Posterior vena cava (tissue), 2 donors: ENCODE results near the gene MAGEA9B. TPM values are rescaled to one million over a fixed set of nuclear protein-coding genes. Genes with fewer than 3 reads are reported as not detected.
"Not testable (repeated sequence)": the region's sequence is repeated elsewhere in the genome, so short reads cannot be mapped to it uniquely, and the experiment has no call there.

Source experiments
- DNase-seq: peaks from one replicate; pipeline ENCODE4 v3.0.0-alpha.2; 2020; ENCODE audit warnings: low spot score
- intact Hi-C, 2 donors: fragments of 100-400 bp; cut with DNase I; formaldehyde crosslinking; loops; one replicate each; pipeline versions ENCODE4 v1.14.1 to v1.14.2; 2022 to 2023
- total RNA-seq, 2 donors: library from RNA; stranded (reverse); fragmentation: NEBNext Ultra II Directional; extraction: Animal tissue kit (Norgen Biotek cat#: 25700); gene quantifications; one replicate each; pipeline ENCODE4 v1.2.1, GENCODE V29; 2021
- donor health status: DM: yes; HTN: yes; CAD: no.
- donor health status: DM: yes; HTN: yes; CAD: no.

MAGEA9B gene
- total RNA-seq, 2 donors from 2014 or later = not detected

DNA sequence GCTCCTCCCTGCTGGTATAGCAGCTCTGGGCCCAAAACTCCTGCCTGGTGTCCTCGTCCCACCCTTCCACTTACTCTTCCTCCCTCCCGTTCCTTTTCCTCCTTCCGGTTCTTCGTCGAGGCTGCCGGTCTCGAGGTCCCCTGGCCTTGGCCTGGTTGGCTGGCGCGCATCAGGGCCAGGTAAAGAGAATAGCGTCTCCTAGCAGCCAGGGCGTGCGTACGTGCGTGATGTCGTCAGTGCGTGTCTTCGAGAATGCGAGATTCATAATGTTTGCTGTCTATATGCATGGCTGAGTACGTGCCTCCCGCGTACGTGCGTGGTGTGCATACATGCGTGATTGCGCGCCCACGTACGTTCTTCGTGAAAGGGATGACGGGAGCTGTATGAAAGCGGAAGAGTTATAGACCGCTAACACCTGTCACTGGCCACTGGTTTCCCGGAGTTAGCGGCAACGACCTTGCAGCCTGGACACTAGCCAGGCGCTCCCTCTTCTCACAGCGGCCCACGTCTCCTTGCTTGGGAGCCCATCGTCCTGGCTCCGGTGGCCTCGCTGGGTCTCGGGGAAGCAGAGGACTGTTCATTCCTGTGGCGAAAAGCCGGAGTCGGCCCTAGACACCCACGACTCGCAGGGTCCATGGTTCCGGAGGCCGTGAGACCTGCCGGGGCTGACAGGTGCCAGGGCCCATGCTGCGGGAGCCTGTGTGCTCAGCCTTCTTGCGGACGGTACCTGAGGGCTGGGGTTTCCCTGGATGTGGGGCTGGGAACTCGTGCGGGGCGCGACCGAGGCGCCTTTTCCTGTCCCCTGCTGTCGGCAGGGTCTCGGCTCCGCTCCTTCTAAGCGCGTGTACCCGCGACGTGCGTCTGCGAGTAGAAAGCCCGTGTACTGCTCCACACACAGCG lies 46.4 kb downstream of the MAGEA9B start, which contains the start of gene EOLA1:
TSS of gene EOLA1 (plus strand) at position 392 of the 900 bp plus-strand sequence. CDS start 4,619 bp downstream, outside the sequence.
- intact Hi-C loops = no loop called here
- DNase-seq = peak; percentile 96

DNA sequence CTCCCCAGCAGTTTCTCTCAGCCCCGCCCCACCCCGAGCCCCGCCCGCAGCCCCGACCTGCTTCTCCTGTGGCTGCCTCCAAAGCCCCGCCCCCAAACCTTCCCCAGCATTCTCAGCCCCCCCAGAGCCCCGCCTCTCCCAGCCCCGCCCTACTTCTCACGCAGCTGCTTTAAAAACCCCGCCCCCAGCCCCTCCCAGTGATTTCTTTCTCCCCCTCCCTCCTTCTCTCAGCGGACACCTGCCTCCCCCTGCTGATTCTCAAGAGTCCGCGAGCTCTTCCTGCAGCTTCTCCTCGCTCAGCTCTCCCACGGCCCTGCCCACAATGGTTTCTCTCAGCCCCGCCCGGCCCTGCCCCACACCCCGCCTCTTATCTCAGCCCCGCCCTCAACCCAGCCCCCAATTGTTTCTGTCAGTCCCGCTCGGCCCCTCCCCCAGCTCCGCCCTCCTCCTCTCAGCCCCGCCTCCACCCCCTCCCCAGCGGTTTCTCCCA lies 47.1 kb downstream of the MAGEA9B start:
- intact Hi-C loops = no loop called here

DNA sequence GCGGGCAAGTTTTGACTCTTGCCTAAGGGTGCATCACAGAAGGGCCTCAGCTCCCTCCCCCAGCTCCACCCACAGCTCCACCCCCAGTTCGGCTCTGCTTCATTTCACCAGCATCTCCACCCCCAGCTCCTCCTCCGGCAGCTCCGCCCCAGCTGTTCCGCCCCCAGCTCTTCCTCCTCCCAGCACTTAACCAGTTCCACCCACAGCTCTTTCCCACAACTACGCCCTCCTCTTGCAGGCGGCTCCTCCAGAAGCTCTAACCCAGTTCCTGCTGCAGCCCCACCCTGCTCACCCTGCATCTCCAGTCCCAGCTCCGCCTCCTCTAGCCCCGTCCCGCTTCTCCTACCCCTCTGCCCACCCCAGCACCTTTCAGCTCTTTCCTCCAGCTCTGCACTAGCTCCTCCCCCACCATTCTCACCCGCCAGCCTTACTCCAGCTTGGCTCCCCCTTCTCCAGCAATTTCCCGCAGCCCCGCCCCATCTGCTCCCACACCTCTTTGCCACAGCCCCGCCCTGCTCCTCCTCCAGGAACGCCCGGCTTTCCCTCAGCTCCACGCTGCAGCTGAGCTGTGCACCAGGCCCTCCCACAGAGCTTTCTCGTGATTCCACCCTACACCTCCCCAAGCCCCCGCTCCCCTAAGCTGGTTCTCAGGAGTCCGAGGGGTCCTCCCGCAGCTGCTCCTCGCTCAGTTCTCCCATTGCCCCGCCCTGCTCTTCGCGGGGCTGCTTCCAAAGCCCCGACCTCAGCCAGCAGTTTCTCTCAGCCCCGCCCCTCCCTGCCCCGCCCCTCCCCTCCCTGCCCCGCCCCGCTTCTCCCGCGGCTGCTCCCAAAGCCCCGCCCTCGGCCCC lies 47.8 kb downstream of the MAGEA9B start:
- peak; percentile 95 for DNase-seq
- intact Hi-C loops = no loop called here

More for the DNA sequence above, 47.1 kb downstream of the MAGEA9B start:
- peak; percentile 97 for DNase-seq

DNA sequence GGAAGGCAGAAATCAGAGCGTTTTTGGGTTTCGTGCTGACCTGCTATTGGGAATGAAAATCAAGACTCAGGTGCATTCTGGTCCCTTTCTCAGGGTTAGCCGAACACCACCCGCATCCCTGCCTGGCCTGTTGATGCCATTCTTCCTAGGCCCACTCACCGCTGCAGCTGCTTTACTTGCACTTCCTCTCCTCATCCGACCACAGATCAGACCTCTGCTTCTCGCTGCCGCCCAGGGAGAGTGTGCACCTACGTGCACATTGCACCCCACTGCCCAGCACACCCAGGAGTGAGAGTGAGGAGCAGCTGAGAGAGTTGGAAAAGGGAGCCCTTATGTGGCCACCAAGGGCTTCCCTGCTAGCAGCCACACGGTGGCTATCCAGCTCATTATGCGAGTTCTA lies 49.8 kb downstream of the MAGEA9B start:
- intact Hi-C loops, DNase-seq: not testable (repeated sequence)

DNA sequence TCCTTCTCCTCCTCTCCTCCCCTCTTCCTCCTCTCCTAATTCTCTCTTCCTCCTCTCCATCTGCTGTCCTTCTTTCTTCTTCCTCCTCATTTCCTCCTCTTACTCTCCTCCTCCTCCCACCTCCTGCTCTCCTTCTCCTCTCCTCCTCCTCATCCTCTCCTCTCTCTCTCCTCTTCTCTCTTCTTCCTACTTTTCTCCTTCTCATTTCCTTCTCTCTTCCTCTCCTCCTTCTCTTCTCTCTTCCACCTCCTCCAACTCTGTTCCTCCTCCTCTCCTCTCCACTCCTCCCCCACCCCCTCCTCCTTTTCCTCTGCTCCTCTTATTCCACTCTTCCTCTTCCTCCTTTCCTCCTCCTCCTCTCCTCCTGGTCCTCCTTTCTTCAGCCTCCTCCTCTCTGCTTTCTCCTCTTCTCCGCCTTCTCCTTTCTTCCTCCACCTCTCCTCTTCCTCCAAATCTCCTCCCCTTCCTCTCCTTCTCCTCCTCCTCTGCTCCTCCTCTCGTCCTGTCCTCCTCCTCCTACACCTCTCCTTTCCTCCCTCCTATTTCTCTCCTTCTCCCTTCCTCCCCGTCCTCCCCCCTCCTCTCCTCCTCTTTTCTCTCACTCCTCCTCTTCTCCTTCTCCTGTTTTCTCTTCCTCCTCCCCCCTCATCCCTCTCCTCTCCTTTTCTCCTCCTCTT lies 52.2 kb downstream of the MAGEA9B start:
- DNase-seq, intact Hi-C loops: not testable (repeated sequence)

DNA sequence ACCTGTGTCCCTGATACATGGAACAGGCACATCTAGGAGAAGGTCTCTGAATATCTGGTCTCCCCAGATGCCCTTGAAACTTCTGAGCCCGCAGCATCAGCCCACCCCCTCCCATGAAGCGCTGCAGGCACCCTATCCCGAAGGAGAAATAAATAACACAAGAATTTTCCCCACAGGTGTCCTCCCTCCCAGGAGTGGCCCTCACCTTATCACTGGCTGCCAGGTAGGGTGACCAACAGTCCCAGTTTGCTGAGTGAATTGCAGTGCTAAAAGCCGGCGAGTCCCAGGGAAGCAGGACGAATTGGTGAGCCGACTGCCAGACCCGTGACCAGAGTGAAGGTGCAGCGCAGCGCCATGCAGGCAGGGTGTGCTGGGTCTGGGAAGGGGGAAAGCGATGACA lies 53.3 kb downstream of the MAGEA9B start:
- intact Hi-C loops, DNase-seq: not testable (repeated sequence)

DNA sequence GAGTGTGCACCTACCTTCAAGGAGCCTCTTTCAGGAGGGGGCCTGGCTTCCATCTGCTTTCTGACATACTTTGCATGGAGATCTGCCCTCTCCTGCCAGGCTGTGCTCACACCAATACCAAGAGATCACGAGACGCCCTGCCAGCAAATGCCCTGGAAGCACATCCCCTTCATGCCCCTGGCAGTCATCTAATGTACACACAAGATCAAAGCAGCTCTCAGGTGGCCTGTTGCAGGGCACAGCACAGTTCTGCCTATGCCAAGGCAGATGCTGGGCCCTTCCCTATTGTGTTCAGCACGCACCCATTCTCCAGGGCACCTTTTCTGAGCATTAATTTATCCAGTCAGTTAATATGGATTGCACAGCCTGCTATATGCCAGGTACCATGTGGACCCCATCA lies 54.4 kb downstream of the MAGEA9B start:
- DNase-seq, intact Hi-C loops: not testable (repeated sequence)

Other genes with a start within 250 kb of the MAGEA9B start
- 100 to 1,000 TPM in 1 of 2 donors, 10 to 100 TPM in 1; 88.2 to 102 TPM for gene IDS, start 82.2 kb downstream of the MAGEA9B start, total RNA-seq
- 10 to 100 TPM; 15.8 to 18.1 TPM for gene EOLA1, start 46.4 kb downstream of the MAGEA9B start, total RNA-seq
- not detected for gene HSFX3, start 37.5 kb downstream of the MAGEA9B start, total RNA-seq
- gene HSFX2, start 7.9 kb upstream of the MAGEA9B start, total RNA-seq = under 1 TPM in 1 of 2 donors, not detected in 1; 0.48 TPM
- 10 to 100 TPM; 20.8 to 22.1 TPM for gene TMEM185A, start 44.3 kb upstream of the MAGEA9B start, total RNA-seq
- gene MAGEA11, start 124.6 kb upstream of the MAGEA9B start, total RNA-seq = not detected
- gene HSFX1, start 186.6 kb upstream of the MAGEA9B start, total RNA-seq = 1 to 10 TPM; 1.0 to 1.4 TPM
- not detected for gene MAGEA9, start 194.5 kb upstream of the MAGEA9B start, total RNA-seq